ENCODE data around the gene HNRNPDL.
A peak's percentile ranks its signal among the peaks of the same experiment; 100 is the strongest.
"Not testable (repeated sequence)": the region's sequence is repeated elsewhere in the genome, so short reads cannot be mapped to it uniquely, and the experiment has no call there.

HNRNPDL gene

DNA sequence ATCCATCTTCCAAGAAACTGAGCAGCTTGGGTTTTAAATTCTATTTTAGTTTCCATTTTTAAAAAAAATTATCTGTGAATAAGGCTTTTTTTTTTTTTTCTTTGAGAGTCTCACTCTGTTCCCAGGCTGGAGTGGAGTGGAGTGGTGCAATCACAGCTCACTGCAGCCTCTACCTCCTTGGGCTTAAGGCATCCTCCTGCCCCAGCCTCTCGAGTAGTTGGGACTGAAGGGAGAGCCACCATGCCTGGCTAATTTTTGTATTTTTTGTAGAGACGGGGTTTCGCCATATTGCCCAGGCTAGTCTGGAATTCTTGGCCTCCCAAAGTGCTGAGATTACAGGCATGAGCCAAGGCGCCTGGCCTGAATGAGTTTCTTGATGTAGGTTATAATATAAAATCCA lies 1.6 kb upstream of the HNRNPDL start:
- no peak for DNase-seq

DNA sequence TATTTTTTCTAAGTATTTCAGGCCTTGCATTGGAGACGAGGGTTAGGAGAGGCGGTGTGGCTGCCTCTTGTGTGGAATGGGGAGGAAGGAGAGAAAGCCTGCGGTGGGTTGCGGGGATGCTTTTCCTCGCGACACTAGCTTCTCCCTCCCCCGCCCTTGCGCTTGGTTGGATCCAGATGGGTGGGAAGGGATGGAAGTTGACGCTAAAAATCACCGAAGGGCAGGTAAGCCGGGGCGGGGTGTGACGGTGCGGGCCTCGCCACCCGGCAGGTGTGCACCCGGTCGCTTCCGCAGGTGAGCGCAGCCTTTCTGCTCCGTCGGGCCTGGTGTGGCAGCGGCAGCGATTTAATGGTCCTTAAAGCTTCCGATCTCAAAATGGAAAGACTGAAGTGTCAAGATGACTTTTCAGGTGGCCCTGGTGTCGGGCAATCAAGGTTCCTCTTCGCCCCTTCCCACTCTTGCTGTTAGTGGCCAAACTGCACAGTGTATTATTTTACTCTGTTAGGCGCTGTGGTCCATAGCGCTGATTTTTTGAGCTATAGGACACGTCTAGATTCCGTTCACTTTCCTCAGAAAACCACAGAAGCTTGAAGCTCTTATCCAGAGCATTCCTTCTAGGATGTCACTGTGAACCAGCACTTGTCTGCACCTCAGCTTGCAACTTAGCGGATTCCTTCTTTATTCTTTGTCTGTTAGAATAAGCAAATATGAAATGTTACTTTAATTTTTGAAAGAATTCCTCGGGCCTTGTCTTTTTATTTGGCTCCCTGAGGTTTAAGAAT lies 893 bp upstream of the HNRNPDL start:
- DNase-seq = peak; percentile 38 to 64

DNA sequence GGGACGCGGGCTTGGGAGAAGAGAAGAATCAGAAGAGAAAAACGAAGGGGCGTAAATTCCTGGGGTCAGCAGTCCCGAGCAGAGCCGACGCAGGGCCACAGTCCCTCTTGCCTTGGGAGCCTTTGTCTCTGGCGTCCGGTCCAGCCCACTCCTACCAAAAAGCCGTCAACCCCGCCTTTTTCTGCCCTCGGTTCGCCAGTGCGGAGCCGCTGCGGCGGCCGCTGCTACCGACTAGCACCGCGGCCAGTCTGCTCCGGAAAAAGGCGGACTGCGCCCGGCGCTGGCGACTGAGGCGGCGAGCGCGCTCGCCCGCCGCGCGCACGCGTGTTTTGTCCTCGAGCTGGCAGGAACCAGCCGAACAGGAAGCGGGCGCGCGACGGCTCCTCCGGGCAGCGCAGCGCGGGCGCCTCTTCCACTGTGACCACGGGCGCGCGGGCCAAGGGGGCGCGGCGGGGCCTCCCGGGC lies 502 bp downstream of the HNRNPDL start:
- no peak for DNase-seq

DNA sequence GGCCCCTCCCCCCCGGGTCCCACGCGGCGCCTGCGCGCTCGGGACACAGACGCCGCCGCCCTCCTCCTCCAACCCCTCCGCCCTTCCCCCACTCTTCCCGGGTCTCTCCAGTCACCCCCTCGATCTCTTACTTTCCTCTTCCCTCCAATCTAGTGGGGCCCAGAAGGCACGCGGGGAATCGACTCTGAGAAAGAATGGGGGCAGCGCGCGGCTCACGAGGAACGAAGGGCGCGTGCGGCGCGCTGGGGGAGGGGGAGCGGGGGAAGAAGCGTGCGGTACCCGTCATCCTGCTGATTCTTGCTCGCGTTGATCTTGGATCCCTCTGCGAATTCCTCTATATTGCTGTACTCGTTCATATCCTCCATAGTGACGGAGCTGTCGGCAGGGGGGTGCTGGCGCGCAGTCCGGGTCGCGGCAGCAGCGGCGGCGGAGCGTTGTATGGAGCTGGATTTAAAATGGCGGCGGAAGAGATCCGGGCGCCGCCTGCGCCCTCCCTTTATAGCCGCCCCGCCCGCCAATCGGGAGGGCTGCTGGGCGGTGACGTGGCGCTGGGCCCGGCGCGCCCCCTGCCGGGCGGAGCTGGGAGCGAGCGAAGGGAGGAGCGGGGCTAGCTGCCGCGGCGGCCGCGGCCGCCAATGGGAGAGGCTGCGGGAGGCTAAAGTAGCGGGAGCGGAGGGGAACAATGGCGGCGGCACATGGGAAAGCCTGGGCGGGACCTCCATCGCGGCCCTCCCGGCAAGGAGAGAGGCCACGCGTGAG lies 1.1 kb downstream of the HNRNPDL start:
- peak; percentile 94 to 96 for DNase-seq

DNA sequence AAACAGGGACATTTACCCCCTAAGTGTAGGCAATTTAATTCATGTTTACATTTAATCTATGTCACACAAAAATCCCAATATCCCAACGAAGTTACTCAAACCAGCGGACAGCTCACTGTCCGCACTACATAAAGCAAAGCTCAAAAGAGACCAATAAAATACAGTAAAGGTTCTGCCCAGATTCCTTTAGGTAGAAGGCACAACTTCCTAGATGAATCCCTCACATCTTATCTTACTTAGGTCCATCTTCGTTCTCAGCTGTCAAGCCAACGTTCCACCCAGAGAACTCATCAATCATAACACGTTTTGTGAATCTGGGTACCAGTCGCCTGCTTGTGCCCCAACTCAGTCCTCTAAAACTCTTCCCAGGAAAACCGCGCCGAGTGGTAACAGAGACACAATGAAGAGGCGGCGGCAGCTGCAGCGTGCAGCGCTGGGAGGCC lies 1.7 kb downstream of the HNRNPDL start:
- DNase-seq = peak in 1 of 2 experiments; percentile 65

DNA sequence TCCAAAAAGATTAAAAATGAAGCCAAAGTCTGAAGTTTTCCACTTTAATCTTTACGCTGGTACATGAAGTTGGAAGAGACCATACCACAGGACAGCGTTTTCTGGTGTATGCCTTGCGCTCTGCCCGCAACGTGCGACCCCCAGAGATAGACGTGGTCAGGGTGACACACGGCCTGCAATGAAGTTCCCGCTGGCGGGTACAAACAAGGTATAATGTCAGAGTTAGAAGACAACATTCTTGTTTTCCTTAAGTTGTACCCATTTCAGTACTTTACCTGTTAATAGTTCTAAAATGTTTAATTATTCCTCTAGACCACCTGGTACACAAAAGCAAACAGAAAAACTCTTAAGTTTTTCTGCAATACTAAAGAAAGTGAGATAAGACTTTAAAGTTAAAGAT lies 4.8 kb downstream of the HNRNPDL start:
- DNase-seq = no peak

DNA sequence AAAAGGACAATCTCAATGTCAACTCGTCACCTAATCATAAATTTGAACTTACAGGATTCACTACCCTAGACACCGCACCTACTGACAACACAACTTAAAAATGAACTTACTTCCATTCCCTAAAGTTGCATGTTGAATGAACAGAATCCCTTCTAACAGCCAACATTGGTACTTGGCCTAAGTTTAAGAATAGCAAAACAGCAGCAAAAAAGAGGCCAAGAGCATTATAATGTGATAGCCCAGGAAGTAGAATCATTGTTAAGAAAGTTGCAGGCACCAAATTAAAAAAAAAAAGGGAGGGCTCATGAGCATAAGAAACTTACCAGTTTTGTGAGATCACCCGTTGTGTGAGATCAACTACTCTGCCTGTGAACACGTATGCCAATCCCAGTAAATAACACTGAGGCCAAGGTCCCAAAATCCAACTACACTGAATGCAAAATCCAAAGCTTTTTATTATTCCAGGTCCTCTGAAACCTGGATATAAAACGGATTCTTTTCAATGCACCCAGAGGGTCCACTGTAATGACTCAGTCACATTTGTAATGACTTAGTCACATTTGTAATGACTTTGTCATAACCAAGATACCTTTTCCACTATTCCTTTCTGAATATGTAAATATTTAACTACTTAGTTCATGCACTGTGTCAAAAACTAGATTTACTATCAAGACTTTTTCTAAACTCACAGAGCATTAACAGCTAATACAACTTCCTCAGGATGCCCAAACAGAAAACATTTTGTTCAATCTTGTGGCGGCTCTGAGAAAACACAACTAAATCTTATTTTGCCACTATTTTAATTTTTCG lies 6.8 kb downstream of the HNRNPDL start:
- no peak for DNase-seq

DNA sequence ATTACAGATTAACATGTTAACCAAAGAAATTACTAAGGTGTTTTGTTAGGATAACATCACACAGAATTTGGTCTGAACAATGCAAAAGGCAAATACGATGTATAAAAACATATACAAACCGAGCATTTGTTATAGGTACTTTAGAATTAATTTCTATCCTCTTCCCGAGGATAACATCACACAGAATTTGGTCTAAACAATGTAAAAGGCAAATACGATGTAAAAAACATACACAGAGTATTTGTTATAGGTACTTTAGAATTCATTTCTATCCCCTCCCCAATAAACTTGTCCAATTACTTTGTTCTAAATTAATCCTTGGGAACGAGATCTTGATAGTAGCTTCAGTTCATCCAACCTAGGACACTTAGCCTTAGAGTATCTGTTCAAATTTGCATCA lies 7.6 kb downstream of the HNRNPDL start:
- DNase-seq = no peak

DNA sequence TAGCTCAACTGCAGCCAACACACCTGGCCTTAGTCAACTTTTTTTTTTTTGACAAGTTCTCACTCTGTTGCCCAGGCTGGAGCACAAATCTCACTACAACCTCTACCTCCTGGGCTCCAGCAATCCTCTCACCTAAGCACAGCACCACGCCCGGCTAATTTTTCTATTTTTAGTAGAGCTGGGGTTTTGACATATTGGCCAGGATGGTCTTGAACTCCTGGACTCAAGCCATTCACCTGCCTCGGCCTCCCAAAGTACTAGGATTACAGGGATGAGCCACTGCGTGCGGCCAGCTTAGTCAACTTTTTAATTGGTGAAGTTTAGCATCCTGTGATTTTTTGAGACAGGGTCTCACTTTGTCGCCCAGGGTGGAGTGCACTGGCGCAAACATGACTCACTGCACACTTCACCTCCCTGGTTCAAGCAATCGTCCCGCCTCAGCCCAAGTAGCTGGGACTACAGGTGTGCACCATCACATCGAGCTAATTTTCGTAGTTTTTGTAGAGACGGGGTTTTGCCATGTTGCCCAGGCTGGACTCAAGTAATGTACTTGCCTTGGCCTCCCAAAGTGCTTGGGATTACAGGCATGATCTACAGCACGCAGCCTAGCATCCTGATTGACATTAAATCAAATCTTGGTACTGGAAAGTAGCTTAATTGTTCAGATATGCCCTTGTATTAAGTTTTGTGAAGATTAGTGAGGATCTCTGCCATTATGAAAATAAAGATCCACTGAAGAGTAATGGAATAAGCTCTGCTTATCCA lies 8.3 kb downstream of the HNRNPDL start:
- no peak for DNase-seq

DNA sequence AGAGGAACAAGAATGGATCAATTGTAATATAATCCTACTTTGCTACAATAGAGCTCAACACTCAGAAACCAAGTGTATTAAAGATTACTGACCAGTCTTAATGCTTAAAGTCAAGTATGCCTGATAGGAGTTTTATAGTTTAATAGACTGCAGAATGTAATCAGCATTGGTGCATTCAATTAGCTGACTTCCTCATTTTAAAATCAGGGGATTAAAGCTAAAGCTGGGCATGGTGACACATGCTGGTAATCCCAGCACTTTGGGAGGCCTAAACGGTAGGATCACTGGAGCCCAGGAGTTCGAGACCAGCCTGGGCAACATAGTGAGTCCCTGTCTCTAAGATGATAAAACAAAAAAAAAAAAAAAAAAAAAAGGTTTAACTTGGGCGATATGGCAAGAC lies 10.8 kb downstream of the HNRNPDL start:
- DNase-seq = no peak

DNA sequence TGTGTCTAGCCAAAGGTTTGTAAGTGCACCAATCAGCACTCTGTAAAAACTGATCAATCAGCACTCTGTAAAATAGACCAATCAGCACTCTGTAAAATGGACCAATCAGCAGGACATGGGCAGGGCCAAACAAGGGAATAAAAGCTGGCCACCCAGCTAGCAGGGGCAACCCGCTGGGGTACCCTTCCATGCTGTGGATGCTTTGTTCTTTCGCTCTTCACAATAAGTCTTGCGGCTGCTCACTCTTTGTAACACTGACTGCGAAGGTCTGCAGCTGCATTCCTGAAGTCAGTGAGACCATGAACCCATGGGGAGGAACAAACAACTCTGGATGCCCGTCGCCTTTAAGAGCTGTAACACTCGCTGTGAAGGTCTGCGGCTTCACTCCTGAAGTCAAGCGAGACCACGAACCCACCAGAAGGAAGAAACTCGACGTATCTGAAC lies 14.3 kb downstream of the HNRNPDL start:
- DNase-seq = no peak

DNA sequence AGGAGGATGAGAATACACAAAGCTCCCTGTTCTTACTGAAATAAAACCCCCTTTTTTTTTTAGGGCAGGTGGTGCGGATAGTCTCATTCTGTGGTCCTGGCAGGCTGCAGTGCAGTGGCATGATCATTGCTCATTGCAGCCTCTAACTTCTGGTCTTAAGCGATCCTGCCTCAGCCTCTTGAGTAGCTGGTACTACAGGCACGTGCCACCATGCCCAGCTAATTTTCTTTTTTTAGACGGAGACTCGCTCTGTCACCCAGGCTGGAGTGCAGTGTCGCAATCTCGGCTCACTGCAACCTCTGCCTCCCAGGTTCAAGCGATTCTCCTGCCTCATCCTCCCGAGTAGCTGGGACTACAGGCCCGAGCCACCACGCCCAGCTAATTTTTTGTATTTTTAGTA lies 15.2 kb downstream of the HNRNPDL start:
- not testable (repeated sequence) for DNase-seq

DNA sequence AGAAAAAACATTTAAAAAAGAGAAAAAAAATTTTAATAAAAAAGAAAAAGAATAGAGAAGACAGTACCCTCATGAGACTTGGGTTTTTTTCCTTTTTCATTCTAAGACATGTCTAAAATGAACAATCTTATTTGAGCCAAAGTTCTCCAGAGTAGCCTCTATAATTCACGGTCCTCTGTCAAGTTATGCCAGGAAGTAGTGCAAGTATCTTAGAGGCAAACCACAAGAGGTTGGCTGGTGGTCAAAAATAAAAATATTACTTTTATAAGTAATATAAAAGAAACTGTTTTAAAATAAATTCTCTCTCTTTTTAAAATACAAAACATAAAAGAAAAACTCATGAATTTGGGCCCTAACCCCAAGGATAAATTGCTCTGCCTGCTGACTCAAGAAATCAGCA lies 26.5 kb downstream of the HNRNPDL start:
- no peak for DNase-seq

DNA sequence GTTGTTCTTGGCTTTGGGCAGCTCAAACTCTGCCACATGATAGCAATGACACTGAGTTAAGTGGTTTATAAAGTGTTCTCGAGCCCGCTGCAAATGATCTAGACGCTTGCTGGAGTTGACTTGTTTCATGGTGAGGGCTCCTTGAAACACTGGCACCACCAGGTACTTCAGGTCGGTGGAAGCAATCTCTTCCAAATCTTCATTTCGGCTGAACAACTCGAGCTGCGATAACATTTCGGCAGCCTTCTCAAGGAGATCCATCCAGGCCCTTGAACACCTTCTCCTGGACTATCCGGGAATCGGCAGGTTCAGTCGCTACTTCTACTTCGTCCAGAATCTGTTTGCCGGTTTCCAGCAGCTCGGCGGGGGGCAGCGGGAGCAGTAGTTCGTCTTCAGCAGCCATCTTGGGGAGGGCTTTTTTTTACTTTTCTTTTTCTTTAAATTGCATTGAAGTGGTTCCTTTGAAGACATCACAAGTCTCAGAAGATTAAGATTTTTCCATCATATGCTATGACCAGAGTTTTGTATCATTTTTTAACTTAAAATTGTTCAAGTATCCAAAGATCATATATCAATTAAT lies 28.0 kb downstream of the HNRNPDL start:
- DNase-seq = peak; percentile 57 to 65

DNA sequence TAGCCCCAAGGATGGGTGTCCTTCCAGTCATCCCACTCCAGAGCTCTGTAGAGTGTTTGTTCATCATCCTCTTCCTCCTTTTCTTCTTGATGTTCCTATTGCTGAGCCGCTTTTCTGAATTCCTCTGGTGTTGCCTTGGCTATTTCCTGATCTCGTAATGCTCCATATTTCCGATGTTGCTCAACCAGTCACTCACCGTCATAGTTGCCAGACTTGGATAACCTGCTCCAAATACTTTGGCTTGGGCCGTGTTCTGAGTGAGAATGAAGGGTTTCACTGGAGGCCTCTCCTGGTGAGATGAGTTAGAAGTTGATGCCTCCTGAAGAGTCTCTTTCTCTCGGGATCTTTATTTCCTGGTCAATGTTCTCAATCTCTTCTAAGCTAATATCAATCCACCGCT lies 28.7 kb downstream of the HNRNPDL start:
- DNase-seq = no peak

DNA sequence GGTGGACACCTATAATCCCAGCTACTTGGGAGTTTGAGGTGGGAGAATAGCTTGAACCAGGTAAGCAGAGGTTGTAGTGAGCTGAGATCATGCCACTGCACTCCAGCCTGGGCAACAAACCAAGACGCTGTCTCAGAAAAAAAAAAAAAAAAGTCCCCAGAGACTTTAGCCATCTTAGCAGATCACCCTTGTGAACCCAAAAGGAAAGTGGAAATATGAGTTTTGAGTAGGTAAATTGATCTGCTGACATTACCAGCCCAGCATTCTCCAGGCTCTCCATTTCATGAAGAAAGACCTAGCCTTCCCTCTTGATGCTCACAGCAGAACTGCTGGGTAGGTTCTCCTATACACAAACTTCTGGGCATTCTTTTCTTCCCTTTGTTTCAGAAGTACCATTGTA lies 32.0 kb downstream of the HNRNPDL start:
- no peak for DNase-seq

DNA sequence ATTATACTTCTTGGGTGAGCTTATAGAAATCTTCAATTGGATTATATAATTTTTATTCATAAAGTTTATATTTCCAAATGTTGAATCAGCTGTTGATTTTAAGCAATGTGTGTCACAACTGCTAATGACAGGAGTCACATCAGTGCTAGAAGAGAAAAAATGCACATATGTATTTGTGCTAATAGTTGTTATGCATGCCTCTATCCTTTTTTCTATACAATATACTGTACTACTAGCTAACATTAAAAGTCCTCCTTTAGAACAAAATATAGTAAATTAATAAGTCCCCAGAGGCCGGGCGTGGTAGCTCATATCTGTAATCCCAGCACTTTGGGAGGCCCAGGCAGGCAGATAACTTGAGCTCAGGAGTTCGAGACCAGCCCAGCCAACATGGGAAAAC lies 32.7 kb downstream of the HNRNPDL start:
- DNase-seq = no peak

DNA sequence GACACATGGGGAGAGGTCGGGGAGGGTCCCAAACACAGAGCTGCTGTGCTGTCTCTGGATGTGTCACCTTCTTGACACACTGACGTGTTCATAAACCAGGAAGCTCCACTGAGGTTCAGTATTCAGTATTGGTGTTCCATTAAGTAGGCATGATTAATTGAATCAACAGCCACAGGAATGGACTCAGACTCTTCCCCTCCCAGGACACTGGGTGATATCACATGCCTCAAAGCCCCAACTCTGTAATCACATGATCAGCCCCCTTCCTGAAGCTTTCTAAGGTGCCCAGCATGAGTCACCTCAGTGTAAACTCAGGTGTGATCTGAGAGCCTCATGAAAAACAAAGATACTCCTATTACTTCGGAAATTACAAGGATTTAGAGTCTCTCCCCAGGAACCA lies 35.4 kb downstream of the HNRNPDL start:
- no peak for DNase-seq

DNA sequence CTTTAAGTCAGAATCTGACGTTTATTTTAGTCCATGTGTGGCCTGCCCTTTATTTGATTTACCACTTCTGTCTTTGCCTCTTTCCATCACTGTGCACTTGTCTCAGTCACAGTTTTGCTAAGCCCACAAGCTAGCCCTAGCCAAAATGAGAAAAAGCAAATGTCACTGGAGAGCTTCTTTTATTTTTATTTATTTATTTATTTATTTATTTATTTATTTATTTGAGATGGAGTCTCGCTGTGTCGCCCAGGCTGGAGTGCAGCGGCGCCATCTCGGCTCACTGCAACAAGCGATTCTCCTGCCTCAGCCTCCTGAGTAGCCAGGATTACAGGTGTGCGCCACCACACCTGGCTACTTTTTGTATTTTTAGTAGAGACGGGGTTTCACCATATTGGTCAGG lies 40.2 kb downstream of the HNRNPDL start:
- not testable (repeated sequence) for DNase-seq

DNA sequence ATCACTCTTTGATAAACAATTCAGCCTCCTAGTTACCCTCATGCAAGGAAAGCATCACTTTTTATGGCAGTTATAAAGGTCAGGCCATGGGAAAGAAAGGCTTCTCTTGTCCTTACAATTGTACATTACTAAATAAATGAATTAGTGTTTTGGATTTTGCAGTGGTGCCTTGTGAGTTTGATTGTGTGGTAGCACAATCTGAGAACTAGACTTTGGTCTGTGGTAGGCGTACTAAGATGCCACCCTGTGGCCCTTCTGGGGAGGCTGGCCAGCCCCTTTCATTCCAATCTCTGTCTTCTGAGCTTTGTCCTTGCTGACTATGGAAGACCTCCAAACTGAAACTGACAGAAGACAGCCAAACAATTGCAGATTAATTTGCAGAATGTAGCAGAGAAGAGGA lies 41.9 kb downstream of the HNRNPDL start:
- DNase-seq = no peak

DNA sequence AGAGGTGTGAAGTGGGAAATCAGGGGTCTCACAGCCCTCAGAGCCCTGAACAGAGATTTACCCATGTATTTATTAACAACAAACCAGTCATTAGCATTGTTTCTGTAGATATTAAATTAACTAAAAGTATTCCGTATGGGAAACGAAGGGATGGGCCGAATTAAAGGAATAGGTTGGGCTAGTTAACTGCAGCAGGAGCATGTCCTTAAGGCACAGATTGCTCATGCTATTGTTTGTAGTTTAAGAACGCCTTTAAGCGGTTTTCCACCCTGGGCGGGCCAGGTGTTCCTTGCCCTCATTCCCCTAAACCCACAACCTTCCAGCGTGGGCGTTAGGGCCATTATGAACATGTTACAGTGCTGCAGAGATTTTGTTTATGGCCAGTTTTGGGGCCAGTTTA lies 44.0 kb downstream of the HNRNPDL start:
- DNase-seq = not testable (repeated sequence)

DNA sequence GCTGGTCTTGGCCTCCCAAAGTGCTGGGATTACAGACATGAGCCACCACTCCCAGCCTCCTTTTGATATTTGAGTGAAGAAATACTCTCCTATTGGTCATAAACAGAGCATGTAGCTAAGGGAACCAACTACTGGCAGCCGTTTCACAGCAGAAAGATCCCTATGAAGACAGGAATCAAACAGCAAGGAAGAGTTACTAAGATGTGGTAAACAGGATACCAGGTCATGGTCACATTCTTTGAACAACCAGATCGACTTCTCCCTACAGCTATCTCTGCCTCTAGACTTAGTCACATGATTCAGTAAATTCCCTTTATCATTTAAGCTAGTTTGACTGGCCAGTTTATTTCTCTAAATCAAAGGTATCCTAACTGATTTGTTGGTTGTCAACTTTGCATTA lies 47.5 kb downstream of the HNRNPDL start:
- no peak for DNase-seq

Data from NCI-H187 (cell line).